T47D (cell line): ENCODE data around the gene IL19.
A peak's percentile ranks its signal among the peaks of the same experiment; 100 is the strongest.
"Not testable (repeated sequence)": the region's sequence is repeated elsewhere in the genome, so short reads cannot be mapped to it uniquely, and the experiment has no call there.

Experiments
- DNase-seq, 2 experiments: peaks; one replicate each; pipeline versions ENCODE4 v3.0.0 to v3.0.0-alpha.2; 2011 to 2012; ENCODE audit warnings: low read depth in 1 of 2, low spot score in 1 of 2
- JUND ChIP-seq: IDR thresholded peaks from 2 replicates; pipeline ENCODE4 v1.6.1; 2012; ENCODE audit warnings: low read depth
- in situ Hi-C: cut with HindIII; loops from 2 replicates; pipeline ENCODE4 v1.10.0; 2016; ENCODE audit warnings: low sequenced_read_pairs, low pct_unique_long_range_greater_than_20kb

The IL19 gene

DNA sequence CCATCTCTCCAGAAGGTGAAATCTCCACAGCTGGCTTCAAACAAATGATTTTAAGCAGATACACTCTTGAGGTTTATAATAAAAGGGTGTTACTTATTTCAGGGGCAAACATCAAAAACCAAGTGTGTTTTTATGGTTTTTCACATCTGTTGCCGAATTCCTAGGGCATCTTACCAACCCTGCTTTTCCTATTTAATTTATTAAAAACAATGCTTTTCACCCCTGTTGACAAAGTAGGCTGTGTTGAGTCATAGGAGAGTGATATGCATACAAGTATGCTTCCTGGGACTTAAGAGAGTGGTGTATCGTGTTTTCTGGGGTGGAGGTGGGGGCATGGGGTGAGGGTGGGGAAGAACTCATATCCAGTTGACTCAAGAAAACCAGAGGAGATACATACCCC lies 65.5 kb downstream of the IL19 start:
- in situ Hi-C loops = no loop called here
- no peak for TF ChIP-seq JUND
- DNase-seq = no peak

DNA sequence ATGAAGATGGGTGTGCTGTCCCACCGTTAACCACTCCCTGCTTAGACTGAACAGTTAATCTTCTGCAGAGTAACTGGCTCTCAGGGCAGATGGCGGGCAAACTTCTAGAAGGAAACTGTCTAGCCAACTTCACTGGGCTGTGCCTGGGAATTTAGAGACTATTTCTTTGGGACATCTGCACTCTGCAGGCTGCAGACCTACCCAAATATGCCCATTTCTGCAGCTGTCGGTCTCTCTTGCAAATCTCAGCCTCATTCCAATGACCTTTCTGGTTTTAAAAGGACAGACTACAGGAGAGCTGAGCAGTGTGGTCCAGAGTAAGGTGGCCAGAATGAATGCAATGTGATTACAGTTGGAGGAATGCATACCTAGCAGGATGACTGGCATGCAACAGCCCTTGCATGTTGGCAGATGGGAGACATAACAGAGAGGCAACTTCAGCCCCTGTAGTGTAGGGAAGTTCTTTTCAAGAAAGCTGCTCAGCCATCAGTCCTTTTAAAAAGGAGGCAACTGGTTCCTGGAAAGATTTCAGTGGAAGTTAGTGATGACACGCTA lies 68.5 kb downstream of the IL19 start:
- no peak for TF ChIP-seq JUND
- in situ Hi-C loops = no loop called here
- DNase-seq = no peak

DNA sequence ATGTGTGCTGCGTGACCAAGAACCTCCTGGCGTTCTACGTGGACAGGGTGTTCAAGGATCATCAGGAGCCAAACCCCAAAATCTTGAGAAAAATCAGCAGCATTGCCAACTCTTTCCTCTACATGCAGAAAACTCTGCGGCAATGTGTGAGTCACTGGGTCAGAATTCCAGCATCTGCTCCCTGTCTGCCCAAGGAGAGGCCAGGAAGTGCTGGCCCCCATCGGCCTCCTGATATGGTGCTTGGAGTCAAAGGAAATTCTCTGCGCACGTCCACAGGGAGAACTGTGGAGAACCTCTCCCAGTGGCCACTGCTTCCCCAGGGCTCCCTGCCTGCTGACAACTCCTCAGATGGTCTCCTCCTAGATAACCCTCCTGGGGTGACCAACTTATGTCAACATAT lies 69.3 kb downstream of the IL19 start:
- in situ Hi-C loops = no loop called here
- no peak for TF ChIP-seq JUND
- no peak for DNase-seq

DNA sequence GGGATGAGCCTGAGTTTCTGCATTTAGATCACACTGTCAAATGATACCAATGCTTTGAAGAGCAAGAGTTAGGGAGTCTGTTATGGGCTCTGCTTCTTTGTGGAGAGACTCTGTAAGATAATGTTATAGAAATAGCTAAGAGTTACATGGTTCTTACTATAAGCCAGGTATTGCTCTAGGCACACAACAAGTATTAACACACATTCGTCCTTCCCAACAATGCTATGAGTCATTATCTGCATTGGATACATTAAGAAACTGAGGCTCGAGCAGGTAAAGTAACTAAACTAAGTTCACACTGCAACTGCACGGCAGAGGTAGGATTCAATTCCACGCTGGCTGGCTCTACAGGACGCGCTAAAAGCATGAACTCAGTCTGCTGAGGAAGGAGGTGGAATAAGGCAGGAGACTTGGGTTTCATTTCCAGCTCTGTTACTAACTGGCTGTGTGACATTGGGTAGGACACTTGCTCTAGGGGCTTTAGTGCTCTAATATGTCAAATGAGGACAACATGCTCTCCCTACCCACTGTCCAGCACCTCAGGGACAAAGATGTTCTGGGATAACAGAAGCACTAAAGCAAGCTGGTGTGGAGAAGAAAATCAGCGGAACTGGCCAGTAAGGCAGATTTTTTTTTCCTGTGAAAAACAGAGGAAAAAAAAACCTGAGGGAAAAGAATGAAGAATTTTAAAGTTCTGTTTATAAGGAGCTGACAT lies 71.2 kb downstream of the IL19 start:
- in situ Hi-C loops = no loop called here
- no peak for TF ChIP-seq JUND
- DNase-seq = peak in 1 of 2 experiments; percentile 55

DNA sequence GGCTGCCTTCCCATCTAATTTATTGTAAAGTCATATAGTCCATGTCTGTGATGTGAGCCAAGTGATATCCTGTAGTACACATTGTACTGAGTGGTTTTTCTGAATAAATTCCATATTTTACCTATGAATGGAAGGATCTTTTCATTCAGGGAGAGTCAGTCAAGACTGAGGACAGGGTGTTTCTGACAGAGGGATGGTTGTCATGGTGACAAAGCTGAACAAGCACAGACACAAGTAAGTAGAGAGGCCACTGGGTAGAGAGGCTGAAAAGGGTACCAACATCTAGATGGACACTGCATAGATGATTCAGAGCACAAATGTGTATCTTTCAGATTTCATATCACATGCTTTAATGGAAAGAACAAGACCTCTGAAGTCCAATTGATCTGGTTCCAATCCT lies 72.3 kb downstream of the IL19 start:
- DNase-seq = no peak
- in situ Hi-C loops = no loop called here

DNA sequence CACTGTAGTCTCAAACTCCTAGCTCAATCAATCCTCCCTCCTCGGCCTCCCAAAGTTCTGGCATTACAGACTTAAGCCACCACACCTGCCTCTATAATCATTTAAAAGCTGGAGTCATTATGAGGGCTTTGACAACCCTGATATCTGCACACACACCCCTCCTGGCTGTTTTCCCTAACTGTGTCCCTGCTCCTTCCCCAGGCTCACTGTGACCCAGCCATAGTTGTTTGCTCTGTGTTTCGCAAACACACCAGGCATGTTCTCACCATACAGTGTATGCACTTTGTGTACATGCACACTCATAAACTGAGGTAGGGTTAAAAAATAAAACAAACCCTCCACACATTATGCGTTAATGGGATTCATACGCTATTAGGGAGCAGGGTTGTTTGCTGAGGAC lies 73.1 kb downstream of the IL19 start:
- DNase-seq = peak in 1 of 2 experiments; percentile 90
- no peak; the same call in 1 of the 2 replicates for TF ChIP-seq JUND
- in situ Hi-C loops = no loop called here

More for the DNA sequence above, 72.3 kb downstream of the IL19 start:
- TF ChIP-seq JUND = no peak

DNA sequence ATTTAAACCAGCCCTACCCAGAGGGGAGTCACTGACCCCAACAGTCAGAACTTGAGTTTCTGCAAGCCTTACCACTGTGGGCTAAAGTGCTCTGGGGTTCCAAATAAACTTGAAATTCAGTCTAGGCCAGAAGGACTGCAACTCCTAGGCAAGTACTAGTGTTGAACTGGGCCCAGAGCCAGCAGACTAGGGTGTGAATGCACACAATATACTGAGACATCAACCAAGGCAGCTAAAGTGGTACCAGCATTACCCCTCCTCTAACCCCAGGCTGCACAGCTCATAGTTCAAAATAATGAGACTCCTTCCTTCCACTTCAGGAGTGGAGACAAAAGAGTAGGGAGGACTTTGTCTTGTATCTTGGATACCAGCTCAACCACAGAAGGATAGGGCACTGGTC lies 75.9 kb downstream of the IL19 start:
- peak in 1 of 2 experiments; percentile 56 for DNase-seq
- in situ Hi-C loops = no loop called here
- no peak for TF ChIP-seq JUND

DNA sequence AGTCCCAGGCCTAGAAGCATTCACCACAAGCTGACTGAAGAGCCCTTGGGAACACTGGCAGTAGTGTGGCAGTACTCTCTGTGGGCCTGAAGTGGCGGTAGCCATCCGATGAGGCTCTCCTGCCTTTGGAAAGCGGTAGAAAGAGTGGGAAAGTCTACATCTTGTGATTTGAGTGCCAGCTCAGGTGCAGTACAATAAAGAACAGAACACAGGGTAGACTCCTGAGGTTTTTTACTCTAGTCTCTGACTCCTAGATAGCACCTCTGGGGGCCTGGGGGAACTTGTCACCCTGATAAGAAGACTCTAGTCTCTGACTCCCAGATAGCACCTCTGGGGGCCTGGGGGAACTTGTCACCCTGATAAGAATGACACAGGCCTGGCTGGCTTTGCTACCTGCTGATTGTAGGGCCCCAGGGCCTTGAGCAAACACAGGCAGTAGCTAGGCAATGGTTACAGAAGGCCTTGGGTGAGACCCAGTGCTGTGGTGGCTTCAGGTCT lies 76.8 kb downstream of the IL19 start:
- in situ Hi-C loops = no loop called here
- DNase-seq = no peak
- TF ChIP-seq JUND = no peak

DNA sequence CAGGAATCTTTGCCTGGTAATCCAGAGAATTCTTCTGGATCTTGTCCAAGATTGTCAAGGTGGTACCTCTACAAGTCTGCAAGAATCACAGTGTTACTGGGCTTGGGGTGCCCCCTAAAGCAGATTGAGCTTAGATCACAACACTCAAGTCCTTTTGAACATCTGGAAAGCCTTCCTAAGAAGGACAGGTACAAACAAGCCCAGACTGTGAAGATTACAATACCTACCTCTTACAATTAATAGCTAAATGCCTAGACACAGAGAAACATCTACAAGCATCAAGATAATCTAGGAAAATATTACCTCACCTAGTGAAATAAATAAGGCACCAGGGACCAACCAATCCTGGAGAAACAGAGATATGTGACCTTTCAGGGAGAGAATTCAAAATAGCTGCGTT lies 77.4 kb downstream of the IL19 start:
- DNase-seq = no peak
- in situ Hi-C loops = no loop called here
- no peak for TF ChIP-seq JUND

DNA sequence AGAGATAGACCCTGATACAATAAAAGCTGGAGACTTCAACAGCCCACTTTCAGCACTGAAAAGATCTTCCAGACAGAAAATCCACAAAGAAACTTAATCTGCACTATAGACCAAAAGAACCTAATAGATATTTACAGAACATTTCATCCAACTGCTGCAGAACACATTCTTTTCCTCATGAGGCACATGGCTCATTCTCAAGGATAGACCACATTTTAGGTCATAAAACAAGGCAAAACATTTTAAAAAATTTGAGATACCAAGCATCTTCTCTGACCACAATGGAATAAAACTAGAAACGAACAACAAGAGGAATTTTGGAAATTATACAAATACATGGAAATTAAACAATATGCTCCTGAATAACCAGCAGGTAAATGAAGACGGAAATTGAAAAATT lies 79.8 kb downstream of the IL19 start:
- no peak for DNase-seq
- in situ Hi-C loops = no loop called here
- no peak for TF ChIP-seq JUND

DNA sequence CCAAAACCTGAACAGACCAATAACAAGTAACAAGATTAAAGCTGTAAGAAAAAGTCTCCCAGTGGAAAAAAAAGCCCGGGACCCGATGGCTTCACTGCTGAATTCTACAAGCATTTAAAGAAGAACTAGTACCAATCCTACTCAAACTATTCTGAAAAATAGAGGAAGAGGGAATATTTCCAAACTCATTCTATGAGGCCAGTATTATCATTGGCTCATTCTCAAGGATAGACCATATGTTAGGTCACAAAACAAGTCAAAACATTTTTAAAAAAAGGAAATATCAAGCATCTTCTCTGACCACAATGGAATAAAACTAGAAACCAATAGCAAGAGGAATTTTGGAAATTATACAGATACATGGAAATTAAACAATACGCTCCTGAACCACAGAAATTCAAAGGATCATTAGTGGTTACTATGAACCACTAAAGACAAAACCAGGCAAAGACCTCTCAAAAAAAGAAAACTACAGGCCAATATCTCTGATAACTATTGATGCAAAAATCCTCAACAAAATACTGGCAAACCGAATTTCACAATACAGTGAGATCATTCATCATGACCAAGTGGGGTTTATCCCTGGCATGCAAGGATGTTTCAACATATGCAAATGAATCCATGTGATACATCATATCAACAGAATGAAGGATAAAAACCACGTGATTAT lies 80.9 kb downstream of the IL19 start:
- no peak for DNase-seq
- in situ Hi-C loops = no loop called here
- TF ChIP-seq JUND = no peak

DNA sequence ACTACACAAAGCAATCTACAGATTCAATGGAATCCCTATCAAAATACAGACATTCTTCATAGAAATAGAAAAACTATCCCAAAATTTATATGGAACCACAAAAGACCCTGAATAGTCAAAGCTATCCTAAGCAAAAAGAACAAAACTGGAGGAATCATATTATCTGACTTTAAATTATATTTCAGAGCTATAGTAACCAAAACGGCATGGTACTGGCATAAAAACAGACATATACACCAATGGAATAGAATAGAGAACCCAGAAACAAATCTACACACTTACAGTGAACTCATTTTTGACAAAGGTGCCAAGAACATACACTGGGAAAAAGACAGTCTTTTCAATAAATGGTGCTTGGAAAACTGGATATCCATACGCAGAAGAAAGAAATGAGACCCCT lies 82.1 kb downstream of the IL19 start:
- in situ Hi-C loops, DNase-seq: not testable (repeated sequence)

DNA sequence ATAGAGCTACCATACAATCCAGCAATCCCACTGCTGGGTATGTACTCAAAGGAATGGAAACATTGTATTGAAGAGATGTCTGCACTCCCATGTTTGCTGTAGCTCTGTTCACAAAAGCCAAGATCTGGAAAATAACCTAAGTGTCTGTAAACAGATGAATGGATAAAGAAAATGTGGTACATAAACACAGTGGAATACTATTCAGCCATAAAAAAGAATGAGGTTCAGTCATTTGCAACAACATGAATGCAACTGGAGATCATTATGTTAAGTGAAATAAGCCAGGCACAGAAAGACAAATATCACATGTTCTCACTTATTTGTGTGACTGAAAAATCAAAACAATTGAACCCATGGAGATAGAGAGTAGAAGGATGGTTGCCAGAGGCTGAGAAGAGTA lies 83.1 kb downstream of the IL19 start:
- in situ Hi-C loops, DNase-seq: not testable (repeated sequence)
